GM19467 (cell line): Measurements from ENCODE around the gene SHISA8.

Experiments
- ATAC-seq: cut with Tn5 transposase; IDR thresholded peaks from one replicate; pipeline ENCODE4 v1.9.1; 2021; ENCODE audit warnings: mild to moderate bottlenecking, moderate library complexity; ENCODE audit not compliant: unreplicated experiment

The SHISA8 gene

GRCh38 chr22:41934284-41935014 lies 19.6 kb upstream of the SHISA8 start:
- no peak for ATAC-seq

GRCh38 chr22:41933411-41934177 lies 18.7 kb upstream of the SHISA8 start:
- ATAC-seq: no peak

GRCh38 chr22:41932353-41932752 lies 17.5 kb upstream of the SHISA8 start:
- no peak for ATAC-seq

- no peak for ATAC-seq
Measured at GRCh38 chr22:41931701-41932269, 16.9 kb upstream of the SHISA8 start.

- no peak for ATAC-seq
Measured at GRCh38 chr22:41929418-41929810, 14.5 kb upstream of the SHISA8 start.

- no peak for ATAC-seq
Measured at GRCh38 chr22:41928593-41929417, 13.9 kb upstream of the SHISA8 start.

GRCh38 chr22:41927813-41928212 lies 12.9 kb upstream of the SHISA8 start:
- no peak for ATAC-seq

GRCh38 chr22:41925783-41926460 lies 11.0 kb upstream of the SHISA8 start:
- peak; percentile 36 for ATAC-seq

- ATAC-seq: no peak
Measured at GRCh38 chr22:41923595-41924276, 8.9 kb upstream of the SHISA8 start.

- no peak for ATAC-seq
Measured at GRCh38 chr22:41922940-41923594, 8.2 kb upstream of the SHISA8 start.

GRCh38 chr22:41922328-41922727 lies 7.5 kb upstream of the SHISA8 start:
- no peak for ATAC-seq

- peak; percentile 23 for ATAC-seq
Measured at GRCh38 chr22:41920271-41920976, 5.5 kb upstream of the SHISA8 start.

GRCh38 chr22:41919357-41920224 lies 4.7 kb upstream of the SHISA8 start:
- peak; percentile 52 for ATAC-seq

GRCh38 chr22:41917903-41918791 lies 3.3 kb upstream of the SHISA8 start:
- ATAC-seq: no peak

- ATAC-seq: no peak
Measured at GRCh38 chr22:41917375-41917902, 2.6 kb upstream of the SHISA8 start.

- ATAC-seq: no peak
Measured at GRCh38 chr22:41916745-41917358, 2.0 kb upstream of the SHISA8 start.
